NCI-H2171 treated with DMSO at 0.1 percent for 48 hours (cell line): ENCODE results near the gene CDK11B.

Experiments
- DNase-seq: peaks from one replicate; lab custom pipeline; 2025; lab: John Stamatoyannopoulos, UW

The CDK11B gene

GRCh38 chr1:1627261-1627828 lies 31.5 kb downstream of the CDK11B start:
- no peak for DNase-seq

- no peak for DNase-seq
Measured at GRCh38 chr1:1626207-1627141, 32.3 kb downstream of the CDK11B start.

- DNase-seq: no peak
Measured at GRCh38 chr1:1625824-1626206, 33.0 kb downstream of the CDK11B start.

- no peak for DNase-seq
Measured at GRCh38 chr1:1625404-1625775, 33.4 kb downstream of the CDK11B start.

- peak; percentile 28 for DNase-seq
Measured at GRCh38 chr1:1624443-1625403, 34.1 kb downstream of the CDK11B start.

GRCh38 chr1:1623631-1624442 lies 35.0 kb downstream of the CDK11B start:
- no peak for DNase-seq

- no peak for DNase-seq
Measured at GRCh38 chr1:1623181-1623630, 35.6 kb downstream of the CDK11B start.

GRCh38 chr1:1622788-1623094 lies 36.1 kb downstream of the CDK11B start:
- no peak for DNase-seq

GRCh38 chr1:1622010-1622787 lies 36.6 kb downstream of the CDK11B start:
- DNase-seq: no peak

- no peak for DNase-seq
Measured at GRCh38 chr1:1621173-1622009, 37.4 kb downstream of the CDK11B start.

- no peak for DNase-seq
Measured at GRCh38 chr1:1620433-1621139, 38.2 kb downstream of the CDK11B start.

- no peak for DNase-seq
Measured at GRCh38 chr1:1619917-1620361, 38.9 kb downstream of the CDK11B start.

GRCh38 chr1:1618396-1619068 lies 40.3 kb downstream of the CDK11B start:
- DNase-seq: no peak

GRCh38 chr1:1617925-1618324 lies 40.9 kb downstream of the CDK11B start:
- no peak for DNase-seq

GRCh38 chr1:1617516-1617915 lies 41.3 kb downstream of the CDK11B start:
- DNase-seq: no peak

- no peak for DNase-seq
Measured at GRCh38 chr1:1616838-1617237, 42.0 kb downstream of the CDK11B start.

- DNase-seq: no peak
Measured at GRCh38 chr1:1616045-1616790, 42.6 kb downstream of the CDK11B start.
